ENCODE data around the gene MYO3B. TPM values are rescaled to one million over a fixed set of nuclear protein-coding genes. Genes with fewer than 3 reads are reported as not detected.

Gene MYO3B
- total RNA-seq, 2 experiments from 2014 or later, result not detected

DNA sequence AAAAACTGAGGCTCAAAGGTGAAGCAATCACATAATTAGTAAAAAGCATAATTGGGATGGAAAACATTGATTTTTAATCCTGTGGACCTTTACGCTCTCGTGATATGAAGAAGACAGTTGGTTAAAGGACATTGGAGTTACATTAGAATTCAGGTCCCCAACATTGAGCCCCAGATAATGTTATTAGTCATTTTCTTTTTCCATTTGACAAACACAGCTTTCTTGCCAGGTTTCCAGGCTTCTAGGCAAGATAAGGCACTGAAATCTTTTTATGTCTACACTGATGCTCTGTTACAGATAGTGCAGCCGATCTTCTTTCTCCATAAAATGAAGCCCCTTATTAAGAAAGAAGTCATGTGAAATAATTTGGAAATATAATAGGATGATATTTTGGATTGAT is 38.5 kb downstream of the MYO3B start:
- intact Hi-C loops (cut with micrococcal nuclease; ENCODE audit: unreplicated experiment), result no loop called here
- CTCF ChIA-PET (ENCODE audit: unreplicated experiment), result no interaction called here

GRCh38 chr2:170216981-170217380 is 39.0 kb downstream of the MYO3B start:
- POLR2A ChIA-PET, result no interaction called here
- DNase-seq (ENCODE audit: low spot score), result no peak
- H3K4me2 ChIP-seq (ENCODE audit: low read length), result no peak overlapping the region
- CTCF ChIA-PET (ENCODE audit: unreplicated experiment), result no interaction called here
- BruUV-seq (replicated peaks), result no TSS peak
- H3K4me1 ChIP-seq (ENCODE audit: insufficient read depth, low read length, poor library complexity, severe bottlenecking), result no peaks in the 10 kb centered on the region
- no peak overlapping the region for H3K4me3 ChIP-seq (ENCODE audit: low read depth, low read length, poor library complexity, severe bottlenecking)
- intact Hi-C loops (cut with micrococcal nuclease; ENCODE audit: unreplicated experiment), result no loop called here
- H3K79me2 ChIP-seq (ENCODE audit: insufficient read depth, low read depth, low read length), result no peaks in the 10 kb centered on the region
- no peaks in the 10 kb centered on the region for H3K9me2 ChIP-seq (ENCODE audit: insufficient read depth, low read length)
- no peak for TF ChIP-seq CTCF (conservative IDR thresholded peaks at IDR 0.05; ENCODE audit: low read length)
- TF ChIP-seq EZH2phosphoT487 (IDR thresholded peaks at IDR 0.05; ENCODE audit: borderline replicate concordance, low read depth, low read length), result no peak
- H4K20me1 ChIP-seq (ENCODE audit: insufficient read depth, low read length), result no peaks in the 10 kb centered on the region
- H3K27ac ChIP-seq (ENCODE audit: low read depth, low read length, poor library complexity, severe bottlenecking), result no peak overlapping the region
- no peak overlapping the region for H2AFZ ChIP-seq (ENCODE audit: low read length)
- no peaks in the 10 kb centered on the region for H3K9me3 ChIP-seq (ENCODE audit: low read length)
- H3K36me3 ChIP-seq (ENCODE audit: insufficient read depth, low read length), result no peaks in the 10 kb centered on the region

More for the DNA sequence above, 38.5 kb downstream of the MYO3B start:
- Histone ChIP-seq H3K36me3 (ENCODE audit: insufficient read depth, low read length) (no peaks in the 10 kb centered on the region), H3K4me1 (ENCODE audit: insufficient read depth, low read length, poor library complexity, severe bottlenecking) (no peaks in the 10 kb centered on the region), H4K20me1 (ENCODE audit: insufficient read depth, low read length) (no peaks in the 10 kb centered on the region), H3K9me2 (ENCODE audit: insufficient read depth, low read length) (no peaks in the 10 kb centered on the region), H3K27ac (ENCODE audit: low read depth, low read length, poor library complexity, severe bottlenecking) (no peak overlapping the region), H3K4me2 (ENCODE audit: low read length) (no peak overlapping the region), H3K79me2 (ENCODE audit: insufficient read depth, low read depth, low read length) (no peaks in the 10 kb centered on the region), H3K9me3 (ENCODE audit: low read length) (no peaks in the 10 kb centered on the region), H3K4me3 (ENCODE audit: low read depth, low read length, poor library complexity, severe bottlenecking) (no peak overlapping the region), H2AFZ (ENCODE audit: low read length) (no peak overlapping the region)
- TF ChIP-seq EZH2phosphoT487 (IDR thresholded peaks at IDR 0.05; ENCODE audit: borderline replicate concordance, low read depth, low read length) (no peak), CTCF (conservative IDR thresholded peaks at IDR 0.05; ENCODE audit: low read length) (no peak)
- no TSS peak for BruUV-seq (replicated peaks)
- POLR2A ChIA-PET, result no interaction called here
- no peak for DNase-seq (ENCODE audit: low spot score)

GRCh38 chr2:170217778-170218251 is 39.9 kb downstream of the MYO3B start:
- intact Hi-C loops (cut with micrococcal nuclease; ENCODE audit: unreplicated experiment), result no loop called here
- no peaks in the 10 kb centered on the region for H3K9me3 ChIP-seq (ENCODE audit: low read length)
- H3K79me2 ChIP-seq (ENCODE audit: insufficient read depth, low read depth, low read length), result no peaks in the 10 kb centered on the region
- H2AFZ ChIP-seq (ENCODE audit: low read length), result no peak overlapping the region
- no peaks in the 10 kb centered on the region for H3K9me2 ChIP-seq (ENCODE audit: insufficient read depth, low read length)
- H3K27ac ChIP-seq (ENCODE audit: low read depth, low read length, poor library complexity, severe bottlenecking), result no peak overlapping the region
- CTCF ChIA-PET (ENCODE audit: unreplicated experiment), result no interaction called here
- H3K36me3 ChIP-seq (ENCODE audit: insufficient read depth, low read length), result no peaks in the 10 kb centered on the region
- no TSS peak for BruUV-seq (replicated peaks)
- no peak overlapping the region for H3K4me2 ChIP-seq (ENCODE audit: low read length)
- no peak overlapping the region for H3K4me3 ChIP-seq (ENCODE audit: low read depth, low read length, poor library complexity, severe bottlenecking)
- TF ChIP-seq CTCF (conservative IDR thresholded peaks at IDR 0.05; ENCODE audit: low read length), result no peak
- TF ChIP-seq EZH2phosphoT487 (IDR thresholded peaks at IDR 0.05; ENCODE audit: borderline replicate concordance, low read depth, low read length), result no peak
- no peak for DNase-seq (ENCODE audit: low spot score)
- H4K20me1 ChIP-seq (ENCODE audit: insufficient read depth, low read length), result no peaks in the 10 kb centered on the region
- no peaks in the 10 kb centered on the region for H3K4me1 ChIP-seq (ENCODE audit: insufficient read depth, low read length, poor library complexity, severe bottlenecking)
- POLR2A ChIA-PET, result interaction anchor here (1.1 kb wide), 1 partner anchor 11 kb away, joined by 3 read pairs; no protein-coding TSS in a partner anchor
